ENCODE measurements around the gene DNMT3L. TPM values are rescaled to one million over a fixed set of nuclear protein-coding genes. Genes with fewer than 3 reads are reported as not detected.

DNMT3L gene
- total RNA-seq, 6 experiments from 2014 or later: not detected

DNA sequence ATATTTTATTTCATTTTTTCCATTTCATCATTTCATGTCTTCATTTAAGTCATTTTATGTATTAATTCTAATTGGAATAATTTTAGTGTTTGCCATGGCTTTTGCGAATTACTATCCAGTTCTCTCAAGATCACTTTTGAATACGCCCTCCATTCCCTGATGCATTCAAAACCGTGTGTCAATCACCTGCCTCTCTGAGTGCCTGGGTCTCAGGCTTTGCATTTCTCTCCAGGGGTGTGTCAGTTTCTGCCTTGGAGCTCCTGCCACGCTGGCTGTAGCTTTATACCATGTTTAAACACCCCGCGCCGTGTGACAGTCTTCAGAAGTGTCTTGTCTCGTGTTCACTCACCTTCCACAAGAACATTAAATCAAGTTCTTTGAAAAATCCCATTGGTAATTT is 7.4 kb upstream of the DNMT3L start:
- no peak for TF ChIP-seq CTCF (IDR thresholded peaks at IDR 0.05)
- H3K4me3 Mint-ChIP-seq: no peak overlapping the region
- H3K27me3 Mint-ChIP-seq (ENCODE audit: insufficient read depth): peaks cover 10% of the 10 kb centered on the region
- H3K36me3 Mint-ChIP-seq (ENCODE audit: low read depth): no peaks in the 10 kb centered on the region
- H3K9me3 Mint-ChIP-seq: no peaks in the 10 kb centered on the region
- no peak for DNase-seq
- no peak overlapping the region for H3K27ac Mint-ChIP-seq
- H3K4me1 Mint-ChIP-seq (ENCODE audit: low read depth): no peaks in the 10 kb centered on the region

- H3K36me3 Mint-ChIP-seq (ENCODE audit: low read depth): no peaks in the 10 kb centered on the region
- no peak overlapping the region for H3K27ac Mint-ChIP-seq
- H3K4me1 Mint-ChIP-seq (ENCODE audit: low read depth): no peaks in the 10 kb centered on the region
- H3K9me3 Mint-ChIP-seq: no peaks in the 10 kb centered on the region
- H3K4me3 Mint-ChIP-seq: no peak overlapping the region
- peaks cover 5% of the 10 kb centered on the region for H3K27me3 Mint-ChIP-seq (ENCODE audit: insufficient read depth)
- no peak for DNase-seq
- TF ChIP-seq CTCF (IDR thresholded peaks at IDR 0.05): peak; percentile 50; the same call in 1 of the 2 replicates
These were observed 6.0 kb upstream of the DNMT3L start for GRCh38 chr21:44267655-44268142.

- no peak for TF ChIP-seq CTCF (IDR thresholded peaks at IDR 0.05)
- Mint-ChIP-seq H3K36me3 (ENCODE audit: low read depth) (no peaks in the 10 kb centered on the region), H3K27ac (no peak overlapping the region)
These were observed 4.1 kb upstream of the DNMT3L start for GRCh38 chr21:44265734-44266270.

DNA sequence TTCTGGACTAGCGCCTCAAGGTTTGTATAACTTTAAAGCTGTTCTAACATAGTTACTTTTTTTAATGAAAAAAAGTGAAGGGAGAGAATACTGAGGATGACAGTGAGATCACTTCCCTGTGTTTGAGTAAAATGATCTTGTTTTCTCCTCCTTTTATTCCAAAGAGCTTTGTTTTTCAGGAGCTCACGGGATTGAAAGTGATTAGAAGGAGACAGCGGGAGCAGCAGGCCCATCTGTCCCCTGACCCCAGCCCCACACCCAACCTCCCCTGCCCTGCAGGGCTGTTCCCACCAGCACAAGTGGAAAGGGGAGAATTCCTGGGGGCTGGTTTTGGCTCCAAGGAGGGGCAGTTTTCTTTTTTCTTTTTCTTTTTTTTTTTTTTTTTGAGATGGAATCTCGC is 2.1 kb upstream of the DNMT3L start:
- Mint-ChIP-seq H3K27me3 (ENCODE audit: insufficient read depth) (peaks cover 5% of the 10 kb centered on the region), H3K4me1 (ENCODE audit: low read depth) (no peaks in the 10 kb centered on the region), H3K36me3 (ENCODE audit: low read depth) (no peaks in the 10 kb centered on the region), H3K4me3 (no peak overlapping the region), H3K9me3 (no peaks in the 10 kb centered on the region), H3K27ac (no peak overlapping the region)
- no peak for DNase-seq
- no peak for TF ChIP-seq CTCF (IDR thresholded peaks at IDR 0.05)

More at GRCh38 chr21:44265734-44266270, 4.1 kb upstream of the DNMT3L start:
- Mint-ChIP-seq H3K9me3 (no peaks in the 10 kb centered on the region), H3K4me1 (ENCODE audit: low read depth) (no peaks in the 10 kb centered on the region), H3K4me3 (no peak overlapping the region), H3K27me3 (ENCODE audit: insufficient read depth) (peaks cover 5% of the 10 kb centered on the region)
- DNase-seq: no peak

DNA sequence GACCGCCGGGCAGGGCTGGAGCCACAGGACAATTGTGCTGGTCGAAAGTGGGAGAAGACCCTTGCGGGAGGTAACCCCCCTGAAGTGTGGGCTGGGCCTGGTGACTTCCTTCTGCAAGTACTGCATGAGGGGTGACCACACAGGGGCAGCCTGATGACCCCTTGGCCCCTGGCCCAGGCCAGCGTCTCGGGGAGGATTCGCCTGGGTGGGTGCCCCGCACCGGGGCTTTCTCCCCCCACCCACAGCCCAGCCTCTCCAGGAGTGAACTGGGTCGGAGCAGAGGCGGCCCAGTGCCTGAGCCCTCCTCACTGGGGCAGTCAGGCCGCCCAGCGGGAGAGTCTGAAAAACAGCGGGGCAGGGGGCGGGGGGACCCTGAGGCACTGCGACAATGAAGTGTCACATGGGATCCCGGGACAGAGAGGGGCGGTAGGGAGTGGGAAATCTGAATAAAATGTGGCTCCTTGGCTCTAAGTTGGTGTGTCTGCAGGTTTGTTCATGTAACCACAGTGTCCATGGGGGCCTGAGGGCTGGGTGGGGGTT is 1.6 kb upstream of the DNMT3L start:
- no peaks in the 10 kb centered on the region for H3K4me1 Mint-ChIP-seq (ENCODE audit: low read depth)
- H3K4me3 Mint-ChIP-seq: no peak overlapping the region
- no peak for DNase-seq

More for the DNA sequence above, 1.6 kb upstream of the DNMT3L start:
- H3K9me3 Mint-ChIP-seq: no peaks in the 10 kb centered on the region
- no peak overlapping the region for H3K27ac Mint-ChIP-seq
- no peak for TF ChIP-seq CTCF (IDR thresholded peaks at IDR 0.05)
- H3K36me3 Mint-ChIP-seq (ENCODE audit: low read depth): no peaks in the 10 kb centered on the region
- H3K27me3 Mint-ChIP-seq (ENCODE audit: insufficient read depth): peaks cover 8% of the 10 kb centered on the region
